ENCODE data around the gene TCF19. TPM values are rescaled to one million over a fixed set of nuclear protein-coding genes. Genes with fewer than 3 reads are reported as not detected.

TCF19 gene
- total RNA-seq, 6 experiments from 2014 or later, result 14.2 to 32.9 (median 29.6) TPM

- DNase-seq, result no peak
- no peaks in the 10 kb centered on the region for H3K36me3 Mint-ChIP-seq (ENCODE audit: low read depth)
- peaks cover 6% of the 10 kb centered on the region for H3K27me3 Mint-ChIP-seq (ENCODE audit: insufficient read depth)
- no peak overlapping the region for H3K27ac Mint-ChIP-seq
- no peak overlapping the region for H3K4me3 Mint-ChIP-seq
- no peaks in the 10 kb centered on the region for H3K9me3 Mint-ChIP-seq
- H3K4me1 Mint-ChIP-seq (ENCODE audit: low read depth), result no peaks in the 10 kb centered on the region; the same call in 1 of the 2 replicates
- TF ChIP-seq CTCF (IDR thresholded peaks at IDR 0.05), result no peak
These were observed 51.7 kb downstream of the TCF19 start for GRCh38 chr6:31210123-31210522.

GRCh38 chr6:31210741-31211532 is 52.5 kb downstream of the TCF19 start:
- Mint-ChIP-seq H3K9me3 (peaks cover 4% of the 10 kb centered on the region), H3K36me3 (ENCODE audit: low read depth) (peaks cover 2% of the 10 kb centered on the region; the same call in 1 of the 2 replicates)
- DNase-seq, result no peak

More at GRCh38 chr6:31210741-31211532, 52.5 kb downstream of the TCF19 start:
- TF ChIP-seq CTCF (IDR thresholded peaks at IDR 0.05), result no peak
- no peaks in the 10 kb centered on the region for H3K4me1 Mint-ChIP-seq (ENCODE audit: low read depth)
- H3K27me3 Mint-ChIP-seq (ENCODE audit: insufficient read depth), result peaks cover 6% of the 10 kb centered on the region
- H3K27ac Mint-ChIP-seq, result no peak overlapping the region
- no peak overlapping the region for H3K4me3 Mint-ChIP-seq

Other genes starting within 250 kb of the TCF19 start
- gene VARS2, start 244.4 kb upstream of the TCF19 start, total RNA-seq (2021; fragmentation: NEBNext Ultra II Directional; extraction: Animal tissue kit (Norgen Biotek cat#: 25700)), result 10 to 100 TPM; 15.3 to 18.4 (median 16.9) TPM
- not detected for gene SFTA2, start 226.4 kb upstream of the TCF19 start, total RNA-seq (2021; fragmentation: NEBNext Ultra II Directional; extraction: Animal tissue kit (Norgen Biotek cat#: 25700))
- not detected for gene MUCL3, start 217.6 kb upstream of the TCF19 start, total RNA-seq (2021; fragmentation: NEBNext Ultra II Directional; extraction: Animal tissue kit (Norgen Biotek cat#: 25700))
- not detected for gene MUC21, start 174.9 kb upstream of the TCF19 start, total RNA-seq (2021; fragmentation: NEBNext Ultra II Directional; extraction: Animal tissue kit (Norgen Biotek cat#: 25700))
- not detected for gene MUC22, start 148.1 kb upstream of the TCF19 start, total RNA-seq (2021; fragmentation: NEBNext Ultra II Directional; extraction: Animal tissue kit (Norgen Biotek cat#: 25700))
- not detected for gene C6orf15, start 46.0 kb upstream of the TCF19 start, total RNA-seq (2021; fragmentation: NEBNext Ultra II Directional; extraction: Animal tissue kit (Norgen Biotek cat#: 25700))
- gene PSORS1C1, start 43.8 kb upstream of the TCF19 start, total RNA-seq (2021; fragmentation: NEBNext Ultra II Directional; extraction: Animal tissue kit (Norgen Biotek cat#: 25700)), result 1 to 10 TPM; 2.1 to 4.4 (median 3.5) TPM
- not detected for gene CDSN, start 38.1 kb upstream of the TCF19 start, total RNA-seq (2021; fragmentation: NEBNext Ultra II Directional; extraction: Animal tissue kit (Norgen Biotek cat#: 25700))
- not detected for gene PSORS1C2, start 19.5 kb upstream of the TCF19 start, total RNA-seq (2021; fragmentation: NEBNext Ultra II Directional; extraction: Animal tissue kit (Norgen Biotek cat#: 25700))
- gene CCHCR1, start 787 bp upstream of the TCF19 start, total RNA-seq (2021; fragmentation: NEBNext Ultra II Directional; extraction: Animal tissue kit (Norgen Biotek cat#: 25700)), result 10 to 100 TPM; 12.0 to 24.3 (median 23.5) TPM
- gene POU5F1, start 12.1 kb downstream of the TCF19 start, total RNA-seq (2021; fragmentation: NEBNext Ultra II Directional; extraction: Animal tissue kit (Norgen Biotek cat#: 25700)), result under 1 TPM; 0.17 to 0.63 (median 0.33) TPM
- gene HLA-C, start 113.5 kb downstream of the TCF19 start, total RNA-seq (2021; fragmentation: NEBNext Ultra II Directional; extraction: Animal tissue kit (Norgen Biotek cat#: 25700)), result 100 to 1,000 TPM in 4 of 6 experiments, 10 to 100 TPM in 2; 88.7 to 148 (median 125) TPM
- gene HLA-B, start 198.6 kb downstream of the TCF19 start, total RNA-seq (2021; fragmentation: NEBNext Ultra II Directional; extraction: Animal tissue kit (Norgen Biotek cat#: 25700)), result 100 to 1,000 TPM in 4 of 6 experiments, 10 to 100 TPM in 2; 74.1 to 178 (median 162) TPM
- gene MICA, start 245.0 kb downstream of the TCF19 start, total RNA-seq (2021; fragmentation: NEBNext Ultra II Directional; extraction: Animal tissue kit (Norgen Biotek cat#: 25700)), result 10 to 100 TPM; 14.7 to 24.0 (median 17.7) TPM